ENCODE results near the gene HMCES.

HMCES gene

GRCh38 chr3:129349791-129350190 is 71.1 kb downstream of the HMCES start:
- no peak for DNase-seq

GRCh38 chr3:129352045-129352444 is 73.4 kb downstream of the HMCES start:
- DNase-seq: no peak

DNA sequence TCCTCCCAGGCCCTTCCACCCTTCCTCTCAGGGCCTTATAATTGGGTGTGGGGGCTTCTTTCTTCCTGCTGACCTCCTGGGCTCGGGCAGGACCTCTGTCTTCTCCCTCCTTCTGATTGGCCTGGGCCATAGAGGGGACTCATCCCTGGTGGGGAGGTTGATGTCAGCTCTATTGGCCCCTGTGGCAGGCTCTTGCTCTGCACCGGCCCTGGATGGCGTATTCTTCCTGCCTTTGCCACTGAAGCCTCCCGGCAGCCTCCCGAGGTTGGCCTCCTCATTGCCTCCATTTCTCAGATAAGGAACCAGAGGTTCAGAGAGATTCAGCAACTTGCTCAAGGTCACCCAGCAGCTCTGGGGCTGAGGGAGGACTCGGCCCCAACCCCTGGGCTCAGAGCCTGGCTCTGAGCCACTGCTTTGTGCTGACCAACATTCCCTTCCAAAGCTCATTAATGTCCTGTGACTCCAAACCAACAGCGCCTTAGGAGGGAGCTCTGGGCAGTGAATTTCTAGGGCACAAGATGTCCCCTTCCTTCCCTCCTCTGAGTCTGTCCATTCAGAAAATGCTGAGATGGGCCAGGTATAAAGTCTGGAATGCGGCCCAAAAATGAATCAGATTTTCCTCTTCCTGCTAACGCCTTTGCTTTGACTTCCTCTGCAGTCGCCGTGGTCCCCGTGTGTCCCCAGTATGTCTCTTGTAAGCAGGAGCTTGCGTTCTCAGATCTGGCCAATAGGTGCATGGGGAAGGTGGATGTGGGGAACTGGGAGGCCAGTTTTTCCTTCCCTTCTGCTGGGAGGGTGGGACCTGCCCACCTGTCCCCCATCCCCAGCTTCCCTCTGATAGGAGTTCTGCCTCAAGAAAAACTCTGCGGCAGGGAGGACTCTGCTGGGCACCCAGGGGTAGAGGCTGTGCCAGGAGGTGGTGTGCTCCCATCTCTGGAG is 74.2 kb downstream of the HMCES start:
- no peak for DNase-seq

- no peak for DNase-seq
Observed at GRCh38 chr3:129353589-129353941, 74.9 kb downstream of the HMCES start.
